Activated T-helper 2 cell treated with anti-CD3 and anti-CD28 coated beads, Interferon-gamma antibody, Interleukin-2, Interleukin-4, amounts not matched to agents 10 μg/mL and 5 μg/mL and 100 μg/mL, durations not matched to agents 14 hours and 24 hours and 36 hours (primary cell): ENCODE data around the gene RILPL2. TPM values are rescaled to one million over a fixed set of nuclear protein-coding genes. Genes with fewer than 3 reads are reported as not detected.
"Not testable (repeated sequence)": the region's sequence is repeated elsewhere in the genome, so short reads cannot be mapped to it uniquely, and the experiment has no call there.

Experiments
- DNase-seq: peaks from one replicate; pipeline ENCODE4 v3.0.0; 2021; ENCODE audit warnings: low spot score
- H3K27ac Mint-ChIP-seq: one replicate; pipeline ENCODE4 v1.8.0; 2021; ENCODE audit warnings: mixed read lengths
- H3K27me3 Mint-ChIP-seq: one replicate; pipeline ENCODE4 v1.8.0; 2021; ENCODE audit warnings: low read depth, mixed read lengths
- H3K36me3 Mint-ChIP-seq: one replicate; pipeline ENCODE4 v1.8.0; 2021; ENCODE audit warnings: low read depth, mixed read lengths
- H3K4me1 Mint-ChIP-seq: one replicate; pipeline ENCODE4 v1.8.0; 2021; ENCODE audit warnings: low read depth, mixed read lengths
- H3K4me3 Mint-ChIP-seq: one replicate; pipeline ENCODE4 v1.8.0; 2021; ENCODE audit warnings: low read depth, mild to moderate bottlenecking, moderate library complexity, mixed read lengths
- H3K9me3 Mint-ChIP-seq: one replicate; pipeline ENCODE4 v1.8.0; 2021; ENCODE audit warnings: mixed read lengths
- intact Hi-C: fragments of 100-400 bp; cut with micrococcal nuclease; formaldehyde crosslinking; loops from one replicate; pipeline ENCODE4 v1.15.1; 2023
- total RNA-seq: library from RNA; stranded (reverse); gene quantifications from 2 replicates; pipeline ENCODE4 v1.2.3, GENCODE V29; 2022

Gene RILPL2
- total RNA-seq, 1 donor from 2014 or later = 15.7 TPM

GRCh38 chr12:123445388-123446332, 9.2 kb upstream of the RILPL2 start:
- H3K27me3 Mint-ChIP-seq = no peaks in the 10 kb centered on the region
- intact Hi-C loops = no loop called here
- H3K4me1 Mint-ChIP-seq = peaks cover 21% of the 10 kb centered on the region
- no peaks in the 10 kb centered on the region for H3K36me3 Mint-ChIP-seq
- H3K4me3 Mint-ChIP-seq = no peak overlapping the region
- no peaks in the 10 kb centered on the region for H3K9me3 Mint-ChIP-seq
- no peak overlapping the region for H3K27ac Mint-ChIP-seq
- no peak for DNase-seq

GRCh38 chr12:123444092-123445026, 7.9 kb upstream of the RILPL2 start:
- H3K27me3 Mint-ChIP-seq = no peaks in the 10 kb centered on the region
- H3K27ac Mint-ChIP-seq = no peak overlapping the region
- no peak for DNase-seq
- no peaks in the 10 kb centered on the region for H3K36me3 Mint-ChIP-seq
- intact Hi-C loops = no loop called here
- H3K4me3 Mint-ChIP-seq = no peak overlapping the region
- H3K4me1 Mint-ChIP-seq = peaks cover 20% of the 10 kb centered on the region
- no peaks in the 10 kb centered on the region for H3K9me3 Mint-ChIP-seq

- DNase-seq = no peak
- peaks cover 14% of the 10 kb centered on the region for H3K4me1 Mint-ChIP-seq
- intact Hi-C loops = no loop called here
- H3K27me3 Mint-ChIP-seq = no peaks in the 10 kb centered on the region
- H3K36me3 Mint-ChIP-seq = no peaks in the 10 kb centered on the region
- H3K9me3 Mint-ChIP-seq = no peaks in the 10 kb centered on the region
- H3K4me3 Mint-ChIP-seq = no peak overlapping the region
- no peak overlapping the region for H3K27ac Mint-ChIP-seq
Measured at GRCh38 chr12:123442774-123443173, 6.3 kb upstream of the RILPL2 start.

- no peak for DNase-seq
- Mint-ChIP-seq H3K9me3 (no peaks in the 10 kb centered on the region), H3K4me1 (peaks cover 22% of the 10 kb centered on the region), H3K27ac (no peak overlapping the region), H3K4me3 (no peak overlapping the region), H3K36me3 (no peaks in the 10 kb centered on the region), H3K27me3 (no peaks in the 10 kb centered on the region)
- intact Hi-C loops = no loop called here
Measured at GRCh38 chr12:123441523-123442164, 5.2 kb upstream of the RILPL2 start.

DNA sequence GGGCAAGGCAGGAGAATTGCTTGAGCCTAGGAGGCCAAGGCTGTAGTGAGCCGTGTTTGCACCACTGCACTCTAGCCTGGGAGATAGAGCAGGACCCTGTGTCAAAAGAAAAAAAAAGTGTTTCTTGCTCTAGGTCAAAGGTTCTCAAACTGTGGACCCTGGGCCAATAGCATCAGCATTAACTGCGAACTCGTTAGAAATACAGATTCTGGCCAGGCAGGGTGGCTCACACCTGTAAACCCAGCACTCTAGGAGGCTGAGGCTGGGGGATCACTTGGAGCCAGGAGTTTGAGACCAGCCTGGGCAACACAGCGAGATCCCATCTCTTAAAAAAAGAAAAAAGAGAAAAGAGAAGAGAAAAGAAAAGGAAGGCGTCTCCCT, 858 bp downstream of the RILPL2 start:
- H3K4me1 Mint-ChIP-seq = peaks cover 44% of the 10 kb centered on the region
- peak overlapping the region; percentile 100 for H3K4me3 Mint-ChIP-seq
- no peak for DNase-seq
- H3K36me3 Mint-ChIP-seq = peaks cover 42% of the 10 kb centered on the region
- peak overlapping the region; percentile 99 for H3K27ac Mint-ChIP-seq
- no peaks in the 10 kb centered on the region for H3K9me3 Mint-ChIP-seq
- intact Hi-C loops = loop anchor here (5.0 to 10.0 kb wide), 2 partner anchors 48 to 279 kb away; partner anchors contain the start of gene ATP6V0A2
- no peaks in the 10 kb centered on the region for H3K27me3 Mint-ChIP-seq

DNA sequence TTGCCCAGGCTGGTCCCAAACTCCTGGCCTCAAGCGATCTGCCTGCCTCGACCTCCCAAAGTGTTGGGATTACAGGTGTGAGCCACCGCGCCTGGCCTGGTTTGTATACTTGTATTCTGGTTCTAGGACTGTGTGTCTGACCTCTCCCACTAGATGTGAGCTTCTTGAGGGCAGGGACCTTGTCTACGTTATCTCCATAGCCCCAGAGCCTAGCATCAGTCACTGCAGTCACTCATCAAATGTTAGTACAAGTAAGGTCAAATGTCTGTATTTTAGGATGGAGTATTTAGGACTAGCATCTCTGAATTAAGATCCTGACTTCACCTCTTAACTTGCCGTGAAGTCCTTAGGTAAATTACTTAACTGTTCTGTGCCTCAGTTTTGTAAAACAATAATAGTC, 2.9 kb downstream of the RILPL2 start:
- intact Hi-C loops = loop anchor here (10.0 kb wide), 1 partner anchor 281 kb away; the partner anchor contains the start of gene ATP6V0A2
- no peak for DNase-seq
- peaks cover 46% of the 10 kb centered on the region for H3K4me1 Mint-ChIP-seq
- H3K9me3 Mint-ChIP-seq = no peaks in the 10 kb centered on the region
- H3K27ac Mint-ChIP-seq = peak overlapping the region; percentile 83
- peaks cover 54% of the 10 kb centered on the region for H3K36me3 Mint-ChIP-seq
- peak overlapping the region; percentile 100 for H3K4me3 Mint-ChIP-seq
- no peaks in the 10 kb centered on the region for H3K27me3 Mint-ChIP-seq

- H3K36me3 Mint-ChIP-seq = peaks cover 65% of the 10 kb centered on the region
- DNase-seq, H3K9me3 Mint-ChIP-seq, H3K27me3 Mint-ChIP-seq: not testable (repeated sequence)
- intact Hi-C loops = loop anchor here (10.0 kb wide), 1 partner anchor 283 kb away; the partner anchor contains the start of gene ATP6V0A2
- peaks cover 47% of the 10 kb centered on the region for H3K4me1 Mint-ChIP-seq
- peak overlapping the region; percentile 80 for H3K27ac Mint-ChIP-seq
- H3K4me3 Mint-ChIP-seq = peak overlapping the region; percentile 100
Measured at GRCh38 chr12:123431951-123432817, 4.3 kb downstream of the RILPL2 start.

DNA sequence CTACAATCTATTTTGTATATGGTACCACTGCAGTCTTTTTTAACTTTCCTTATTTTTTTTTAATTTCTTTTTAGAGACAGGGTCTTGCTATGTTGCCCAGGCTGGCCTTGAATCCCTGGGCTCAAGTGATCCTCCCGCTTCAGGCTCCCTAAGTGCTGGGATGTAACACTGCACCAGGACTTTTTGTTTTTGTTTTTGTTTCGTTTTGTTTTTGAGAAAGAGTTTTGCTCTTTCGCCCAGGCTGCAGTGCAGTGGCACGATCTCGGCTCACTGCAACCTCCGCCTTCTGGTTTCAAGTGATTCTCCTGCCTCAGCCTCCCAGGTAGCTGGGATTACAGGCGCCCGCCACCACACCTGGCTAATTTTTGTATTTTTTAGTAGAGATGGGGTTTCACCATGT, 7.4 kb downstream of the RILPL2 start:
- peaks cover 36% of the 10 kb centered on the region for H3K4me1 Mint-ChIP-seq
- H3K4me3 Mint-ChIP-seq, H3K27me3 Mint-ChIP-seq, DNase-seq, H3K9me3 Mint-ChIP-seq: not testable (repeated sequence)
- peaks cover 66% of the 10 kb centered on the region for H3K36me3 Mint-ChIP-seq
- intact Hi-C loops = loop anchor here (2.0 kb wide), 1 partner anchor 154 kb away; no protein-coding TSS in a partner anchor
- peak overlapping the region; percentile 45 for H3K27ac Mint-ChIP-seq

GRCh38 chr12:123428591-123428990, 7.9 kb downstream of the RILPL2 start:
- H3K9me3 Mint-ChIP-seq = no peaks in the 10 kb centered on the region
- intact Hi-C loops = loop anchor here (2.0 kb wide), 1 partner anchor 154 kb away; no protein-coding TSS in a partner anchor
- peaks cover 68% of the 10 kb centered on the region for H3K36me3 Mint-ChIP-seq
- H3K27me3 Mint-ChIP-seq = no peaks in the 10 kb centered on the region
- peak overlapping the region; percentile 73 for H3K27ac Mint-ChIP-seq
- no peak for DNase-seq
- H3K4me1 Mint-ChIP-seq = peaks cover 34% of the 10 kb centered on the region
- no peak overlapping the region for H3K4me3 Mint-ChIP-seq

- no peak for DNase-seq
- no peaks in the 10 kb centered on the region for H3K27me3 Mint-ChIP-seq
- H3K27ac Mint-ChIP-seq = peak overlapping the region; percentile 73
- no peaks in the 10 kb centered on the region for H3K9me3 Mint-ChIP-seq
- H3K4me1 Mint-ChIP-seq = peaks cover 22% of the 10 kb centered on the region
- H3K36me3 Mint-ChIP-seq = peaks cover 69% of the 10 kb centered on the region
- intact Hi-C loops = no loop called here
- H3K4me3 Mint-ChIP-seq = no peak overlapping the region
Measured at GRCh38 chr12:123427036-123427769, 9.3 kb downstream of the RILPL2 start.

DNA sequence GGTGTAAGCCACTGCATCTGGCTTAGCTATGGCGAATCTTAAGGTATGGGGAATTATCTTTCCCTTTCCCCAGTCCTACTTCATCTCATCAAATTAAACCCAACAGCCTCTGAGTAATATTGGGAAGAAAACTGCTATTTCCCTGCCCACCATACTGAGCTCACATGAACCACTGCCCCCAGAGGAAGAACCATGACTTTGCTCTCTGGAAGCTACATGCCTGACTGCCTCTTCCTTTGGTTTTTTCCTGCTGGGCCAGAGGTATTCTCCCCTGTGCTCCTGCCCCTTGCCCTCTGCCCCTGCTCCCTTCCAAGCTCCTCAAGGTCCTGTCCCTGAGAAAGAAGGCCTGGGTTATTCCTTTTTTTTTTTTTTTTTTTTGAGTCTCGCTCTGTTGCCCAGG, 15.2 kb downstream of the RILPL2 start:
- H3K36me3 Mint-ChIP-seq = peaks cover 70% of the 10 kb centered on the region
- H3K4me3 Mint-ChIP-seq = no peak overlapping the region
- no peak overlapping the region for H3K27ac Mint-ChIP-seq
- DNase-seq = no peak
- H3K4me1 Mint-ChIP-seq = peaks cover 3% of the 10 kb centered on the region
- H3K9me3 Mint-ChIP-seq = no peaks in the 10 kb centered on the region
- intact Hi-C loops = no loop called here
- no peaks in the 10 kb centered on the region for H3K27me3 Mint-ChIP-seq
